Endothelial cell of umbilical vein (primary cell): ENCODE results near the gene ISL1. TPM values are rescaled to one million over a fixed set of nuclear protein-coding genes. Genes with fewer than 3 reads are reported as not detected.

Experiments used
- BruUV-seq: library from RNA; stranded (reverse); fragments of 400-500 nt; replicated peaks from 2 replicates; lab custom pipeline; 2021; lab: Mats Ljungman, UMichigan
- CTCF ChIA-PET: fragments of 300-600, 350-600 bp; sonication (Branson Sonifier 250); formaldehyde crosslinking; loops from one replicate; lab custom pipeline; 2021; ENCODE audit warnings: antibody characterized with exemption, inconsistent platforms; lab: Charles Lee
- POLR2A ChIA-PET: fragments of 300-600, 350-600 bp; sonication (Branson Sonifier 250); formaldehyde crosslinking; loops from one replicate; lab custom pipeline; 2021; ENCODE audit warnings: antibody characterized with exemption, inconsistent platforms; lab: Charles Lee
- DNase-seq: peaks from one replicate; pipeline ENCODE4 v3.0.0-alpha.2; 2011; ENCODE audit warnings: low read depth, low spot score
- FAIRE-seq: peaks from 2 replicates; lab custom pipeline; 2011; peaks lifted over from hg19 to GRCh38; lab: Jason Lieb, UNC
- H2AFZ ChIP-seq: 2 replicates; pipeline ENCODE4 v1.6.0; 2012; ENCODE audit warnings: low read depth, low read length, control low read depth, inconsistent platforms
- H3K27ac ChIP-seq: 2 replicates; pipeline ENCODE4 v1.5.1; 2011; ENCODE audit warnings: low read depth, mild to moderate bottlenecking, control low read depth, low read length, moderate library complexity; ENCODE audit not compliant: insufficient read depth
- H3K27me3 ChIP-seq, 2 experiments: 2 replicates each; pipeline versions ENCODE4 v1.6.0 to v1.6.1; 2011; ENCODE audit warnings: low read length in 2 of 2, mixed read lengths in 1 of 2; ENCODE audit not compliant: control insufficient read depth in 2 of 2, insufficient read depth in 2 of 2
- H3K36me3 ChIP-seq, 2 experiments: 2 replicates in 1 of 2; 3 replicates in 1 of 2; pipeline ENCODE4 v1.5.1; 2011; ENCODE audit warnings: low read length in 2 of 2, mild to moderate bottlenecking in 1 of 2, moderate library complexity in 1 of 2; ENCODE audit not compliant: control insufficient read depth in 2 of 2, insufficient read depth in 2 of 2; ENCODE audit errors: extremely low read depth in 1 of 2
- H3K4me1 ChIP-seq: 3 replicates; pipeline ENCODE4 v1.5.1; 2011; ENCODE audit warnings: mild to moderate bottlenecking, low read length; ENCODE audit not compliant: control insufficient read depth, insufficient read depth; ENCODE audit errors: extremely low read depth
- H3K4me2 ChIP-seq: 2 replicates; pipeline ENCODE4 v1.6.1; 2011; ENCODE audit warnings: low read length, control low read depth, mixed read lengths; ENCODE audit not compliant: insufficient read depth
- H3K4me3 ChIP-seq, 3 experiments: fragments of 200-600 bp in 1 of 3; sonication (generic), shearing (Covaris generic) in 1 of 3; replicated peaks in 1 of 3; 2 replicates each; pipeline ENCODE4 v1.5.1; 2011 to 2016; ENCODE audit warnings: control low read depth in 3 of 3, low read length in 3 of 3, mild to moderate bottlenecking in 2 of 3, inconsistent platforms in 1 of 3, low read depth in 1 of 3, moderate library complexity in 1 of 3; ENCODE audit not compliant: insufficient read depth in 1 of 3
- H3K79me2 ChIP-seq: 2 replicates; pipeline ENCODE4 v1.6.0; 2012; ENCODE audit warnings: low read length, inconsistent platforms; ENCODE audit not compliant: control insufficient read depth, insufficient read depth
- H3K9ac ChIP-seq: replicated peaks from 2 replicates; pipeline ENCODE3; 2011; ENCODE audit warnings: low read length, control low read depth; ENCODE audit not compliant: insufficient read depth; ENCODE audit errors: extremely low read depth
- H3K9me1 ChIP-seq: replicated peaks from 3 replicates; pipeline ENCODE4 v1.6.0; 2011; ENCODE audit warnings: mild to moderate bottlenecking, low read length; ENCODE audit not compliant: control insufficient read depth, insufficient read depth; ENCODE audit errors: extremely low read depth
- H3K9me3 ChIP-seq: replicated peaks from 2 replicates; pipeline ENCODE4 v1.5.1; 2012; ENCODE audit warnings: low read length, inconsistent platforms; ENCODE audit not compliant: control insufficient read depth, insufficient read depth
- H4K20me1 ChIP-seq: replicated peaks from 2 replicates; pipeline ENCODE3; 2011; ENCODE audit warnings: mild to moderate bottlenecking, low read length; ENCODE audit not compliant: control insufficient read depth, insufficient read depth; ENCODE audit errors: extremely low read depth
- EZH2 ChIP-seq: IDR thresholded peaks from 2 replicates; pipeline ENCODE4 v1.6.1; 2012; ENCODE audit warnings: borderline replicate concordance, low read depth, mild to moderate bottlenecking, moderate library complexity, low read length, inconsistent platforms; ENCODE audit not compliant: severe bottlenecking
- FOS ChIP-seq: IDR thresholded peaks from 2 replicates; pipeline ENCODE4 v1.6.1; 2011; ENCODE audit warnings: mild to moderate bottlenecking, low read length, moderate library complexity, borderline replicate concordance; ENCODE audit not compliant: insufficient read depth
- GATA2 ChIP-seq: IDR thresholded peaks from 2 replicates; pipeline ENCODE4 v1.7.0; 2011; ENCODE audit warnings: low read depth, mild to moderate bottlenecking, moderate library complexity, mixed read lengths, low read length; ENCODE audit not compliant: insufficient read length, insufficient read depth
- JUN ChIP-seq: IDR thresholded peaks from 2 replicates; pipeline ENCODE4 v1.6.1; 2011; ENCODE audit warnings: borderline replicate concordance, low read depth; ENCODE audit not compliant: insufficient read length, insufficient read depth
- MYC ChIP-seq: IDR thresholded peaks from one replicate; pipeline ENCODE4 v1.6.1; 2011; ENCODE audit warnings: mild to moderate bottlenecking, low read depth, low read length
- POLR2A ChIP-seq: IDR thresholded peaks from 2 replicates; pipeline ENCODE4 v1.6.1; 2012; ENCODE audit warnings: low read depth, mild to moderate bottlenecking, control low read depth, low read length
- POLR2AphosphoS5 ChIP-seq: IDR thresholded peaks from 2 replicates; pipeline ENCODE4 v1.6.1; 2012; ENCODE audit warnings: low read depth, mild to moderate bottlenecking, control low read depth, low read length, moderate library complexity; ENCODE audit not compliant: insufficient read depth
- dilution Hi-C: fragments of 300-500 bp; cut with MboI; formaldehyde crosslinking; loops from one replicate; pipeline ENCODE4 v1.15.0; 2019; ENCODE audit warnings: low sequenced_read_pairs; ENCODE audit not compliant: extremely low pct_ligation_motif_present
- intact Hi-C: fragments of 100-400 bp; cut with micrococcal nuclease; formaldehyde crosslinking; loops from one replicate; pipeline ENCODE4 v1.10.0; 2022
- polyA plus RNA-seq, 4 experiments: library from polyadenylated mRNA; depleted of rRNA in 3 of 4; stranded (reverse) in 3 of 4; unstranded in 1 of 4; fragments of >200 nt; gene quantifications; 2 replicates each; pipeline versions ENCODE4 v1.2.1 to v1.2.3, GENCODE V29; 2011 to 2012; ENCODE audit warnings: missing spikeins in 1 of 4
- total RNA-seq: library from RNA; stranded (reverse); gene quantifications from 2 replicates; pipeline ENCODE4 v1.2.3, GENCODE V29; 2021
- TF ChIP-seq, protein P1 (sequence below), 2 donors: IDR thresholded peaks; 1 replicate in 1 of 2; 2 replicates in 1 of 2; pipeline ENCODE4 v1.5.1; 2011; ENCODE audit warnings: low read length in 2 of 2, mild to moderate bottlenecking in 2 of 2, moderate library complexity in 2 of 2, control low read depth in 1 of 2, inconsistent platforms in 1 of 2, low read depth in 1 of 2; ENCODE audit not compliant: insufficient read depth in 1 of 2; ENCODE audit errors: extremely low read depth in 1 of 2
- TF ChIP-seq, protein P2 (sequence below): IDR thresholded peaks from 2 replicates; pipeline ENCODE4 v1.6.1; 2011; ENCODE audit not compliant: insufficient read depth, insufficient read length

ISL1 gene
- total and polyA plus RNA-seq, 2 donors (not counting 3 experiments of a cell fraction or from before 2014, with no cell fraction given) = 0.28 to 1.1 TPM

DNA sequence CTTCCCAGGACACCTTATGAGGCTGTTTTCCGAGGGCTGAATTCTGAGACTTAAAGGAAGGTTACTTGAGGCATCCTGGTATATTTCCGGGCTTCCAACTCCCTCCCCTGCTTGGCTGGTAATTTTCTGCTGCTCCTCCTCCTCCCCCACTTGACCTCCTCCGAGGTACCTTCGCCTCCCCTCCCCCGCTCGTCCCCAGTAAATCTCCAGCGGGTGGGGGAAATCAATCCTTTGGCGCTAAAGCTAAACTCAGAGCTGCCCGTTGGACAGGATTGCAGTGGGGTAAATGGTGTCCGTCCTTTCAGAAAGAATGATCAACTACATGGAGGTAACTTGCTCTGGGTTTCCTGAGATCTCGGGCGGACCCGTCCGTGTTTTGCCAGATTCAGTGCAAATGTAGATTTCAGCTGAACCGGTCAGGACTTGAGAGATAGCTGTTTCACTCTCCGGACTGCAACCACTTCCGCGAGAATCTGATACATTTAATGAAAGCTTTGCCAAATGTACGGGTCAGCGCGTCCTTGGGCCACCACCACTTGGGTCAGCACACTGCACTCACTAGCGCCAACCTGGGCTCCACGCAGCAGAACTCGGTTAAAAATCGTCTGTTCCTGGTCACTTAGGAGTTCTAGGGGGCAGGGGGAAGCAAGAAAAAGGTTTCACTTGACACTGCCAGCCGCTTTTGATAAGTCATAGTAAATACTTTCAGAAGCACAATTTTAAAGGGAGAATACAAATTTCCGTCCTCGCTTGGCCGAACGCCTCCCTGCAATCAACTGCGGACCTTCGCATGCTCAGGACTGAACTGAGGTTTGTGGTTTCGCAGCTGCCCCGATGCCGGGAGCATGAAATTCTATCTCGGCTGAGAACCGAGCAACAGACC lies 4.6 kb upstream of the ISL1 start:
- Histone ChIP-seq H3K79me2 (no peaks in the 10 kb centered on the region), H3K9me3 (no peaks in the 10 kb centered on the region), H3K4me2 (no peak overlapping the region), H3K36me3 (no peaks in the 10 kb centered on the region), H3K4me1 (peaks cover 16% of the 10 kb centered on the region), H2AFZ (no peak overlapping the region), H3K4me3 (no peak overlapping the region), H3K27ac (no peak overlapping the region), H3K27me3 (peaks cover 30 to 61% of the 10 kb centered on the region in 2 experiments), H3K9ac (no peak overlapping the region), H4K20me1 (no peaks in the 10 kb centered on the region), H3K9me1 (no peaks in the 10 kb centered on the region)
- BruUV-seq = no TSS peak
- ChIA-PET CTCF (interaction anchor here (1.3 to 1.5 kb wide), 3 partner anchors 415 to 977 kb away, joined by 3 to 6 read pairs (median 5); no protein-coding TSS in a partner anchor), POLR2A (interaction anchor here (0.6 kb wide), 1 partner anchor 864 kb away, joined by 3 read pairs; no protein-coding TSS in a partner anchor)
- DNase-seq (peak; percentile 14), FAIRE-seq (peak; percentile 53)
- dilution Hi-C loops (no loop called here), intact Hi-C loops (no loop called here)
- no peak for TF ChIP-seq FOS
- TF ChIP-seq POLR2AphosphoS5 = no peak
- TF ChIP-seq, protein P1, sequence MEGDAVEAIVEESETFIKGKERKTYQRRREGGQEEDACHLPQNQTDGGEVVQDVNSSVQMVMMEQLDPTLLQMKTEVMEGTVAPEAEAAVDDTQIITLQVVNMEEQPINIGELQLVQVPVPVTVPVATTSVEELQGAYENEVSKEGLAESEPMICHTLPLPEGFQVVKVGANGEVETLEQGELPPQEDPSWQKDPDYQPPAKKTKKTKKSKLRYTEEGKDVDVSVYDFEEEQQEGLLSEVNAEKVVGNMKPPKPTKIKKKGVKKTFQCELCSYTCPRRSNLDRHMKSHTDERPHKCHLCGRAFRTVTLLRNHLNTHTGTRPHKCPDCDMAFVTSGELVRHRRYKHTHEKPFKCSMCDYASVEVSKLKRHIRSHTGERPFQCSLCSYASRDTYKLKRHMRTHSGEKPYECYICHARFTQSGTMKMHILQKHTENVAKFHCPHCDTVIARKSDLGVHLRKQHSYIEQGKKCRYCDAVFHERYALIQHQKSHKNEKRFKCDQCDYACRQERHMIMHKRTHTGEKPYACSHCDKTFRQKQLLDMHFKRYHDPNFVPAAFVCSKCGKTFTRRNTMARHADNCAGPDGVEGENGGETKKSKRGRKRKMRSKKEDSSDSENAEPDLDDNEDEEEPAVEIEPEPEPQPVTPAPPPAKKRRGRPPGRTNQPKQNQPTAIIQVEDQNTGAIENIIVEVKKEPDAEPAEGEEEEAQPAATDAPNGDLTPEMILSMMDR (IDR thresholded peaks at IDR 0.05; ENCODE audit: extremely low read depth in 1 of 2, insufficient read depth in 1 of 2, low read depth in 1 of 2, low read length in 2 of 2) = no peak
- TF ChIP-seq, protein P2, sequence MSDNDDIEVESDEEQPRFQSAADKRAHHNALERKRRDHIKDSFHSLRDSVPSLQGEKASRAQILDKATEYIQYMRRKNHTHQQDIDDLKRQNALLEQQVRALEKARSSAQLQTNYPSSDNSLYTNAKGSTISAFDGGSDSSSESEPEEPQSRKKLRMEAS = no peak
- no peak for TF ChIP-seq POLR2A
- TF ChIP-seq EZH2 = no peak
- TF ChIP-seq GATA2 = no peak
- TF ChIP-seq JUN = no peak
- TF ChIP-seq MYC = no peak
